ENCODE data around the gene LRRC1.

Gene LRRC1

GRCh38 chr6:53929041-53929820 is 134.4 kb downstream of the LRRC1 start:
- peak; percentile 56 for DNase-seq

GRCh38 chr6:53929821-53930120 is 135.0 kb downstream of the LRRC1 start:
- DNase-seq: no peak

GRCh38 chr6:53930330-53930729 is 135.5 kb downstream of the LRRC1 start:
- DNase-seq: no peak

GRCh38 chr6:53931086-53931485 is 136.3 kb downstream of the LRRC1 start:
- no peak for DNase-seq

- DNase-seq: no peak
These were observed 137.7 kb downstream of the LRRC1 start for GRCh38 chr6:53932516-53932915.

- no peak for DNase-seq
These were observed 139.2 kb downstream of the LRRC1 start for GRCh38 chr6:53934023-53934422.

GRCh38 chr6:53937461-53937860 is 142.7 kb downstream of the LRRC1 start:
- no peak for DNase-seq

- no peak for DNase-seq
These were observed 144.0 kb downstream of the LRRC1 start for GRCh38 chr6:53938810-53939209.

GRCh38 chr6:53939830-53940229 is 145.0 kb downstream of the LRRC1 start:
- DNase-seq: no peak

GRCh38 chr6:53943395-53943794 is 148.6 kb downstream of the LRRC1 start:
- no peak for DNase-seq

- no peak for DNase-seq
These were observed 149.3 kb downstream of the LRRC1 start for GRCh38 chr6:53944091-53944490.

GRCh38 chr6:53944543-53944942 is 149.7 kb downstream of the LRRC1 start:
- DNase-seq: no peak

GRCh38 chr6:53945765-53946407 is 151.1 kb downstream of the LRRC1 start:
- DNase-seq: no peak

- DNase-seq: no peak
These were observed 153.0 kb downstream of the LRRC1 start for GRCh38 chr6:53947780-53948179.

GRCh38 chr6:53951383-53951782 is 156.6 kb downstream of the LRRC1 start:
- DNase-seq: no peak

GRCh38 chr6:53956068-53956711 is 161.4 kb downstream of the LRRC1 start:
- peak; percentile 49 for DNase-seq

- DNase-seq: no peak
These were observed 162.0 kb downstream of the LRRC1 start for GRCh38 chr6:53956804-53957203.

GRCh38 chr6:53959717-53960116 is 164.9 kb downstream of the LRRC1 start:
- DNase-seq: peak; percentile 53

- DNase-seq: peak; percentile 92
These were observed 165.5 kb downstream of the LRRC1 start for GRCh38 chr6:53960311-53960710.

- peak; percentile 79 for DNase-seq
These were observed 167.0 kb downstream of the LRRC1 start for GRCh38 chr6:53961679-53962370.

GRCh38 chr6:53962646-53963045 is 167.8 kb downstream of the LRRC1 start:
- DNase-seq: no peak

- no peak for DNase-seq
These were observed 172.6 kb downstream of the LRRC1 start for GRCh38 chr6:53967415-53967814.
